Fibroblast of villous mesenchyme (primary cell): ENCODE measurements around the gene DPH6. TPM values are rescaled to one million over a fixed set of nuclear protein-coding genes. Genes with fewer than 3 reads are reported as not detected.

Experiments used
- DNase-seq: peaks from one replicate; pipeline ENCODE4 v3.0.0-alpha.2; 2010; ENCODE audit warnings: low read depth
- H3K4me3 ChIP-seq: 2 replicates; pipeline ENCODE4 v1.5.1; 2011; ENCODE audit warnings: low read depth, mild to moderate bottlenecking, low read length
- CTCF ChIP-seq: IDR thresholded peaks from 2 replicates; pipeline ENCODE4 v1.5.1; 2012; ENCODE audit warnings: low read depth, mild to moderate bottlenecking, low read length; ENCODE audit not compliant: insufficient read depth
- total RNA-seq: library from RNA; depleted of rRNA; stranded (reverse); fragments of >200 nt; gene quantifications from 2 replicates; pipeline ENCODE4 v1.2.3, GENCODE V29; 2012

The DPH6 gene
- total RNA-seq, 1 donor: 13.8 TPM

GRCh38 chr15:35557012-35557411 lies 11.0 kb upstream of the DPH6 start:
- no peak overlapping the region for H3K4me3 ChIP-seq
- DNase-seq: no peak
- TF ChIP-seq CTCF: no peak

- no peak for TF ChIP-seq CTCF
- DNase-seq: no peak
- H3K4me3 ChIP-seq: no peak overlapping the region
These were observed 9.3 kb upstream of the DPH6 start for GRCh38 chr15:35555244-35555643.

- no peak for DNase-seq
- no peak overlapping the region for H3K4me3 ChIP-seq
- TF ChIP-seq CTCF: no peak
These were observed 5.0 kb upstream of the DPH6 start for GRCh38 chr15:35550957-35551356.

- H3K4me3 ChIP-seq: no peak overlapping the region
- TF ChIP-seq CTCF: no peak
- DNase-seq: no peak
These were observed 3.6 kb upstream of the DPH6 start for GRCh38 chr15:35549567-35549966.

GRCh38 chr15:35548435-35548834 lies 2.5 kb upstream of the DPH6 start:
- no peak for DNase-seq
- no peak overlapping the region for H3K4me3 ChIP-seq
- no peak for TF ChIP-seq CTCF

GRCh38 chr15:35547775-35548364 lies 1.9 kb upstream of the DPH6 start:
- H3K4me3 ChIP-seq: no peak overlapping the region
- no peak for DNase-seq
- no peak for TF ChIP-seq CTCF
